ENCODE measurements around the gene PTGES3.

GRCh38 chr12:56688129-56688845 lies at the start of gene PTGES3:
- TF ChIP-seq YY1 (tag by site-specific recombination; IDR thresholded peaks at IDR 0.05) (peak; percentile 76), ZBTB1 (tag by site-specific recombination; IDR thresholded peaks at IDR 0.05) (no peak), ZNF202 (tag by site-specific recombination; IDR thresholded peaks at IDR 0.05; ENCODE audit: borderline replicate concordance) (no peak), CTCF (tag by site-specific recombination; IDR thresholded peaks at IDR 0.05) (peak; percentile 63; the same call in 1 of the 2 replicates), ZNF274 (IDR thresholded peaks at IDR 0.05; ENCODE audit: low read length) (no peak), ZNF274 (tag by site-specific recombination; IDR thresholded peaks at IDR 0.05; ENCODE audit: borderline replicate concordance) (no peak), ZNF211 (tag by site-specific recombination; IDR thresholded peaks at IDR 0.05; ENCODE audit: low read depth) (no peak), ZBTB20 (tag by site-specific recombination; IDR thresholded peaks at IDR 0.05) (peak; percentile 74; the same call in 1 of the 2 replicates)
